K562 (cell line): Measurements from ENCODE around the gene KMT2E. TPM values are rescaled to one million over a fixed set of nuclear protein-coding genes. Genes with fewer than 3 reads are reported as not detected.

Experiments
- ATAC-seq: fragments of 200-7000 bp; cut with Tn5 transposase; 3 replicates; pipeline ENCODE4 v1.9.1; 2020; ENCODE audit warnings: moderate library complexity
- BruUV-seq: library from RNA; stranded (reverse); fragments of 400-500 nt; replicated peaks from 2 replicates; lab custom pipeline; 2021; lab: Mats Ljungman, UMichigan
- CTCF ChIA-PET: fragments of 300-600 bp; formaldehyde crosslinking; extraction: SDS; loops from one replicate; lab custom pipeline; 2021; ENCODE audit warnings: low intra/inter-chr PET ratio; lab: Yijun Ruan, JAX
- POLR2A ChIA-PET: fragments of 300-600, 350-650 bp; sonication (Branson Sonifier 250); formaldehyde crosslinking; extraction: SDS; loops from one replicate; lab custom pipeline; 2021; ENCODE audit warnings: antibody characterized with exemption, inconsistent platforms; lab: Yijun Ruan, JAX
- DNase-seq, 4 experiments: peaks; one replicate each; pipeline versions ENCODE4 v3.0.0 to v3.0.0-alpha.2; 2011 to 2018; ENCODE audit warnings: low spot score in 3 of 4, mixed read lengths in 3 of 4; ENCODE audit errors: extremely low read depth in 1 of 4
- FAIRE-seq: peaks from 2 replicates; lab custom pipeline; 2011; peaks lifted over from hg19 to GRCh38; lab: Jason Lieb, UNC
- H2AFZ ChIP-seq: 2 replicates; pipeline ENCODE4 v1.6.0; 2011; ENCODE audit warnings: low read depth, low read length, control low read depth, inconsistent platforms
- H3K27ac ChIP-seq: fragments of 200-600 bp; 3 replicates; pipeline ENCODE4 v1.8.0; 2011; ENCODE audit warnings: low read depth, mild to moderate bottlenecking, control low read depth, inconsistent platforms, low read length, moderate library complexity, mixed read lengths; ENCODE audit errors: extremely low read depth
- H3K27me3 ChIP-seq, 2 experiments: fragments of 300-600 bp in 1 of 2; 2 replicates in 1 of 2; 3 replicates in 1 of 2; pipeline versions ENCODE4 v1.6.0 to v1.8.0; 2011; ENCODE audit warnings: inconsistent platforms in 2 of 2, low read length in 2 of 2, mild to moderate bottlenecking in 1 of 2, mixed read lengths in 1 of 2, moderate library complexity in 1 of 2; ENCODE audit not compliant: control insufficient read depth in 2 of 2, insufficient read depth in 2 of 2
- H3K36me3 ChIP-seq: fragments of 300-600 bp; 3 replicates; pipeline ENCODE4 v1.8.0; 2011; ENCODE audit warnings: mild to moderate bottlenecking, low read length, inconsistent platforms; ENCODE audit not compliant: control insufficient read depth, insufficient read depth
- H3K4me1 ChIP-seq, 2 experiments: fragments of 200-600 bp in 1 of 2; replicated peaks in 1 of 2; 2 replicates in 1 of 2; 3 replicates in 1 of 2; pipeline versions ENCODE4 v1.5.1 to v1.8.0; 2011; ENCODE audit warnings: inconsistent platforms in 2 of 2, low read length in 2 of 2, mild to moderate bottlenecking in 1 of 2, mixed read lengths in 1 of 2, moderate library complexity in 1 of 2; ENCODE audit not compliant: control insufficient read depth in 2 of 2, insufficient read depth in 2 of 2
- H3K4me2 ChIP-seq: 2 replicates; pipeline ENCODE4 v1.6.1; 2011; ENCODE audit warnings: low read length, control low read depth, inconsistent platforms, mixed read lengths; ENCODE audit not compliant: insufficient read depth
- H3K4me3 ChIP-seq: fragments of 200-600 bp; sonication (generic), shearing (Covaris generic); 2 replicates; pipeline ENCODE4 v1.5.1; 2016; ENCODE audit warnings: control low read depth, inconsistent platforms
- H3K79me2 ChIP-seq: fragments of 200-600 bp; 3 replicates; pipeline ENCODE4 v1.8.0; 2011; ENCODE audit warnings: low read length, inconsistent platforms; ENCODE audit not compliant: control insufficient read depth, insufficient read depth
- H3K9ac ChIP-seq, 2 experiments: 2 replicates each; pipeline versions ENCODE4 v1.6.0 to v1.6.1; 2011; ENCODE audit warnings: low read depth in 2 of 2, low read length in 2 of 2, control low read depth in 1 of 2, inconsistent platforms in 1 of 2, mild to moderate bottlenecking in 1 of 2, mixed read lengths in 1 of 2; ENCODE audit not compliant: insufficient read depth in 1 of 2
- H3K9me1 ChIP-seq: one replicate; pipeline ENCODE4 v1.6.0; 2011; ENCODE audit warnings: inconsistent platforms, mild to moderate bottlenecking, low read length, moderate library complexity; ENCODE audit not compliant: control insufficient read depth, insufficient read depth
- H3K9me3 ChIP-seq: replicated peaks from 2 replicates; pipeline ENCODE4 v1.5.1; 2011; ENCODE audit warnings: low read depth, low read length, inconsistent platforms; ENCODE audit not compliant: control insufficient read depth, insufficient read depth
- H4K20me1 ChIP-seq: replicated peaks from 2 replicates; pipeline ENCODE4 v1.6.1; 2011; ENCODE audit warnings: low read length, inconsistent platforms, mixed read lengths; ENCODE audit not compliant: control insufficient read depth, insufficient read depth
- CAMTA2 ChIP-seq: fragments of 250-450 bp; sonication (Bioruptor Pico); conservative IDR thresholded peaks from 2 replicates; pipeline ENCODE4 v1.5.1; 2022
- CLOCK ChIP-seq: fragments of 250-450 bp; sonication (Bioruptor Pico); IDR thresholded peaks from 2 replicates; pipeline ENCODE4 v1.4.0; 2020; ENCODE audit warnings: mild to moderate bottlenecking, moderate library complexity, borderline replicate concordance
- CREB1 ChIP-seq, 2 experiments: sonication (generic) in 1 of 2; formaldehyde crosslinking in 1 of 2; IDR thresholded peaks; 2 replicates each; pipeline versions ENCODE4 v1.6.1 to v1.8.0; 2012 to 2022; ENCODE audit warnings: inconsistent platforms in 1 of 2, mild to moderate bottlenecking in 1 of 2, missing genetic modification reagents in 1 of 2, moderate library complexity in 1 of 2
- GABPA ChIP-seq: fragments of 200-800 bp; sonication (Bioruptor generic); conservative IDR thresholded peaks from 2 replicates; pipeline ENCODE4 v1.6.1; 2016; ENCODE audit warnings: low read depth, missing genetic modification characterization, missing compliant biosample characterization
- HCFC1 ChIP-seq: IDR thresholded peaks from 2 replicates; pipeline ENCODE4 v1.6.1; 2012; ENCODE audit warnings: low read depth, low read length, improper control_type of control experiment
- HMG20A ChIP-seq: fragments of 450-650 bp; formaldehyde crosslinking; conservative IDR thresholded peaks from 2 replicates; pipeline ENCODE4 v1.4.0; 2020; ENCODE audit warnings: mild to moderate bottlenecking, mixed read lengths
- ID3 ChIP-seq, 2 experiments: fragments of 250-450 bp in 1 of 2; fragments of 450-650 bp in 1 of 2; sonication (Bioruptor Pico) in 1 of 2; IDR thresholded peaks; 2 replicates each; pipeline versions ENCODE4 v1.6.1 to v1.8.0; 2016 to 2021; ENCODE audit warnings: mild to moderate bottlenecking in 2 of 2, moderate library complexity in 2 of 2, missing compliant biosample characterization in 1 of 2, missing genetic modification characterization in 1 of 2
- TAF7 ChIP-seq: fragments of 450-650 bp; IDR thresholded peaks from 2 replicates; pipeline ENCODE4 v1.6.1; 2016; ENCODE audit warnings: missing genetic modification characterization, missing compliant biosample characterization
- ZFP1 ChIP-seq: fragments of 450-650 bp; formaldehyde crosslinking; IDR thresholded peaks from 2 replicates; pipeline ENCODE4 v1.4.0; 2020; ENCODE audit warnings: mild to moderate bottlenecking, mixed read lengths
- ZFX ChIP-seq: sonication (generic); formaldehyde crosslinking; IDR thresholded peaks from 2 replicates; pipeline ENCODE4 v1.8.0; 2022; ENCODE audit warnings: mild to moderate bottlenecking, missing genetic modification reagents, moderate library complexity
- ZNF324 ChIP-seq: fragments of 250-450 bp; sonication (Bioruptor Pico); IDR thresholded peaks from 2 replicates; pipeline ENCODE4 v1.4.0; 2020; ENCODE audit warnings: mild to moderate bottlenecking
- ZNF347 ChIP-seq: fragments of 450-650 bp; formaldehyde crosslinking; IDR thresholded peaks from 2 replicates; pipeline ENCODE4 v1.4.0; 2020; ENCODE audit warnings: low read depth, mild to moderate bottlenecking, moderate library complexity
- ZNF384 ChIP-seq: IDR thresholded peaks from 2 replicates; pipeline ENCODE4 v1.6.1; 2012; ENCODE audit warnings: low read depth, low read length, improper control_type of control experiment
- ZNF445 ChIP-seq: fragments of 250-450 bp; sonication (Bioruptor Pico); IDR thresholded peaks from 2 replicates; pipeline ENCODE4 v1.4.0; 2020; ENCODE audit warnings: low read depth, mild to moderate bottlenecking, moderate library complexity
- ZNF551 ChIP-seq: fragments of 250-450 bp; sonication (Bioruptor Pico); IDR thresholded peaks from 2 replicates; pipeline ENCODE4 v1.5.0; 2021; ENCODE audit warnings: mild to moderate bottlenecking, moderate library complexity
- ZSCAN29 ChIP-seq: fragments of 450-650 bp; IDR thresholded peaks from 2 replicates; pipeline ENCODE4 v1.6.1; 2017
- WGBS: fragments of 100-300 bp; shearing (Covaris generic); methylation state at CpG from one replicate; pipeline ENCODE4 v1.1.6; 2016; ENCODE audit warnings: low coverage, mixed read lengths; ENCODE audit not compliant: insufficient coverage; ENCODE audit errors: missing lambda C conversion rate; 5-methylcytosine and 5-hydroxymethylcytosine counted together
- in situ Hi-C: fragments of 300-500 bp; cut with MboI; formaldehyde crosslinking; loops from 4 replicates; pipeline ENCODE4 v1.15.0; 2018; ENCODE audit warnings: inconsistent platforms, mixed read lengths
- intact Hi-C: fragments of 100-400 bp; cut with micrococcal nuclease; formaldehyde crosslinking; loops from 2 replicates; pipeline ENCODE4 v1.14.2; 2022
- polyA plus RNA-seq, 8 experiments: library from polyadenylated mRNA; depleted of rRNA in 4 of 8; stranded (reverse) in 5 of 8; unstranded in 3 of 8; fragments of >200 nt; fragmentation: Nextera tagmentation in 2 of 8; fragmentation: Illumina TruSeq in 1 of 8; extraction: Ambion mirVana in 2 of 8; extraction: Trizol in 1 of 8; gene quantifications; 2 replicates each; pipeline versions ENCODE4 v1.2.1 to v1.2.3, GENCODE V29; 2011 to 2014; ENCODE audit warnings: inconsistent platforms in 1 of 8, missing spikeins in 1 of 8
- total RNA-seq, 7 experiments: library from RNA; depleted of rRNA in 6 of 7; stranded (reverse); fragments of >200 nt in 6 of 7; fragmentation: Illumina TruSeq in 2 of 7; extraction: Trizol in 2 of 7; gene quantifications; 2 replicates each; pipeline versions ENCODE4 v1.2.1 to v1.2.3, GENCODE V29; 2011 to 2021; ENCODE audit warnings: low replicate concordance in 1 of 7
- TF ChIP-seq, protein P1 (sequence below): fragments of 450-650 bp; formaldehyde crosslinking; IDR thresholded peaks from 2 replicates; pipeline ENCODE4 v1.4.0; 2020; ENCODE audit warnings: mild to moderate bottlenecking

KMT2E gene
- total and polyA plus RNA-seq, 9 of the 15 experiments (the other 6 are each of a cell fraction or from before 2014, with no cell fraction given): 8.9 to 55.3 (median 38.1) TPM

DNA sequence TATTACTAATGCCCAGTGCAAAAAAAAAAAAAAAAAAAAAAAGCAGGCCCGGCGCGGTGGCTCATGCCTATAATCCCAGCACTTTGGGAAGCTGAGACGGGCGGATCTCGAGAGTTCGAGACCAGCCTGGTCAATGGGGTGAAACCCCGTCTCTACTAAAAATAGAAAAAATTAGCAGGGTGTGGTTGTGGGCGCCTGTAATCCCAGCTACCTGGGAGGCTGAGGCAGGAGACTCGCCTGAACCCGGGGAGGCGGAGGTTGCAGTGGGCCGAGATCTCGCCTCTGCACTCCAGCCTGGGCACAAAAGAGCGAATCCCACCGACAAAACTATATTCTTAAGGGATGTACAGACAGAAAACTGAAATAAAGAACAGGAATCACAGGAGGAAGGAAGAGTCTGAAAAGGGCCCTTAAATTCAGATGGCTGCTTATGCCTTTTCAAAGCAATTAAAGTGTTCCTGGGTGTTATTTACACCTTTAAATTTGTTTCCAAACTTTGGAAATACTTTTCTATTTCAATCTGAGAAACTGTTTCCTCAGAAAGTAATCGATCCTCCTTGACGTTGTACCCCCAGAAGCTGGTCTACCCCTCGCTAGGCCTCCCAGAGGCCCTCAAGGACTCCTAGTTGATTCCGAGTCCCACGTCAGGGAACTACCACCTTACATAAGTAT, 2.0 kb upstream of the KMT2E start:
- H3K27me3 ChIP-seq: no peaks in the 10 kb centered on the region
- DNase-seq (peak in 1 of 4 experiments; percentile 61), FAIRE-seq (no peak), ATAC-seq (no peak)
- H2AFZ ChIP-seq: peak overlapping the region; percentile 18; the same call in 1 of the 2 replicates
- intact Hi-C loops: loop anchor here (1.0 to 10.0 kb wide), 3 partner anchors 69 to 513 kb away; partner anchors contain the start of genes PUS7 and SRPK2
- H3K4me1 ChIP-seq: peaks cover 18 to 28% of the 10 kb centered on the region in 2 experiments
- CTCF ChIA-PET: interaction anchor here (0.6 kb wide), 1 partner anchor 521 kb away, joined by 3 read pairs; no protein-coding TSS in a partner anchor
- H3K9me1 ChIP-seq: no peaks in the 10 kb centered on the region
- peaks cover 43% of the 10 kb centered on the region for H3K36me3 ChIP-seq
- peaks cover 38% of the 10 kb centered on the region for H4K20me1 ChIP-seq
- peak overlapping the region; percentile 100 for H3K9ac ChIP-seq
- under 1% methylated on average over 21 of the region's 21 CpGs for WGBS
- peak overlapping the region; percentile 95 for H3K4me2 ChIP-seq
- H3K9me3 ChIP-seq: no peaks in the 10 kb centered on the region
- peak overlapping the region; percentile 78 for H3K4me3 ChIP-seq
- POLR2A ChIA-PET: interaction anchor here (0.6 to 7.3 kb wide), 17 partner anchors 9 to 565 kb away, joined by 3 to 73 read pairs (median 5); no protein-coding TSS in a partner anchor
- H3K79me2 ChIP-seq: peaks cover 95% of the 10 kb centered on the region
- in situ Hi-C loops: no loop called here
- peak overlapping the region; percentile 98 for H3K27ac ChIP-seq
- TSS peak; percentile 36 for BruUV-seq
- TF ChIP-seq HCFC1 (no peak), ID3 (CRISPR knock-in tag; IDR thresholded peaks at IDR 0.05) (0 out of 2 replicates have a peak, but pooled peaks have one; percentile 27), ID3 (tag; IDR thresholded peaks at IDR 0.05) (no peak), ZSCAN29 (0 out of 2 replicates have a peak, but pooled peaks have one; percentile 44), ZNF445 (CRISPR knock-in tag) (0 out of 2 replicates have a peak, but pooled peaks have one; percentile 55), CREB1 (IDR thresholded peaks at IDR 0.05) (no peak), CREB1 (CRISPR knock-in tag; IDR thresholded peaks at IDR 0.05) (no peak), ZNF384 (peak; percentile 85), HMG20A (CRISPR knock-in tag) (no peak), ZFX (CRISPR knock-in tag) (peak; percentile 91), CAMTA2 (CRISPR knock-in tag) (no peak), ZFP1 (CRISPR knock-in tag) (0 out of 2 replicates have a peak, but pooled peaks have one; percentile 28), GABPA (tag) (no peak), ZNF347 (CRISPR knock-in tag) (0 out of 2 replicates have a peak, but pooled peaks have one; percentile 9), ZNF551 (no peak), ZNF324 (CRISPR knock-in tag) (0 out of 2 replicates have a peak, but pooled peaks have one; percentile 36), CLOCK (CRISPR knock-in tag) (no peak), TAF7 (0 out of 2 replicates have a peak, but pooled peaks have one; percentile 92)
- TF ChIP-seq, protein P1, sequence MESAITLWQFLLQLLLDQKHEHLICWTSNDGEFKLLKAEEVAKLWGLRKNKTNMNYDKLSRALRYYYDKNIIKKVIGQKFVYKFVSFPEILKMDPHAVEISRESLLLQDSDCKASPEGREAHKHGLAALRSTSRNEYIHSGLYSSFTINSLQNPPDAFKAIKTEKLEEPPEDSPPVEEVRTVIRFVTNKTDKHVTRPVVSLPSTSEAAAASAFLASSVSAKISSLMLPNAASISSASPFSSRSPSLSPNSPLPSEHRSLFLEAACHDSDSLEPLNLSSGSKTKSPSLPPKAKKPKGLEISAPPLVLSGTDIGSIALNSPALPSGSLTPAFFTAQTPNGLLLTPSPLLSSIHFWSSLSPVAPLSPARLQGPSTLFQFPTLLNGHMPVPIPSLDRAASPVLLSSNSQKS (CRISPR knock-in tag): 0 out of 2 replicates have a peak, but pooled peaks have one; percentile 78
